Progenitor cell of endocrine pancreas (in vitro differentiated cells): ENCODE data around the gene FBN1. TPM values are rescaled to one million over a fixed set of nuclear protein-coding genes. Genes with fewer than 3 reads are reported as not detected.

ENCODE experiments used
- DNase-seq: peaks from one replicate; pipeline ENCODE4 v3.0.0; 2021; ENCODE audit warnings: low spot score; ENCODE audit not compliant: unreplicated experiment
- H3K27ac Mint-ChIP-seq: 2 replicates; pipeline ENCODE4 v1.8.0; 2021; ENCODE audit warnings: mild to moderate bottlenecking, moderate library complexity, mixed read lengths
- H3K27me3 Mint-ChIP-seq: 2 replicates; pipeline ENCODE4 v1.8.0; 2021; ENCODE audit warnings: mixed read lengths
- H3K36me3 Mint-ChIP-seq: 2 replicates; pipeline ENCODE4 v1.8.0; 2022; ENCODE audit warnings: mixed read lengths; ENCODE audit not compliant: insufficient read depth
- H3K4me1 Mint-ChIP-seq: 2 replicates; pipeline ENCODE4 v1.8.0; 2021; ENCODE audit warnings: low read depth, mixed read lengths
- H3K4me3 Mint-ChIP-seq: 2 replicates; pipeline ENCODE4 v1.8.0; 2021; ENCODE audit warnings: low read depth, mild to moderate bottlenecking, moderate library complexity, mixed read lengths
- H3K9me3 Mint-ChIP-seq: 2 replicates; pipeline ENCODE4 v1.8.0; 2021; ENCODE audit warnings: low read depth, mixed read lengths
- CTCF ChIP-seq: fragments of 200-600 bp; sonication (generic); IDR thresholded peaks from one replicate; pipeline ENCODE4 v1.5.0; 2021; ENCODE audit warnings: antibody characterized with exemption, mild to moderate bottlenecking; ENCODE audit not compliant: unreplicated experiment
- total RNA-seq: library from RNA; stranded (reverse); gene quantifications from 2 replicates; pipeline ENCODE4 v1.2.1, GENCODE V29; 2021

FBN1 gene
- total RNA-seq, 1 donor from 2014 or later, result 3.3 TPM

GRCh38 chr15:48515500-48515899, 130.0 kb downstream of the FBN1 start:
- Mint-ChIP-seq H3K4me3 (no peak overlapping the region), H3K36me3 (no peaks in the 10 kb centered on the region), H3K9me3 (peaks cover 3% of the 10 kb centered on the region), H3K4me1 (peaks cover 2% of the 10 kb centered on the region), H3K27ac (no peak overlapping the region), H3K27me3 (peaks cover 2% of the 10 kb centered on the region)
- no peak for TF ChIP-seq CTCF
- no peak for DNase-seq

- no peak for DNase-seq
- H3K4me3 Mint-ChIP-seq, result no peak overlapping the region
- H3K27me3 Mint-ChIP-seq, result peaks cover under 1% of the 10 kb centered on the region
These were observed 131.2 kb downstream of the FBN1 start for GRCh38 chr15:48514103-48514816.

GRCh38 chr15:48510976-48511375, 134.5 kb downstream of the FBN1 start:
- TF ChIP-seq CTCF, result no peak
- Mint-ChIP-seq H3K27me3 (no peaks in the 10 kb centered on the region), H3K9me3 (peaks cover 3% of the 10 kb centered on the region), H3K36me3 (no peaks in the 10 kb centered on the region), H3K4me3 (no peak overlapping the region), H3K27ac (no peak overlapping the region), H3K4me1 (peaks cover 2% of the 10 kb centered on the region)
- DNase-seq, result no peak

More at GRCh38 chr15:48514103-48514816, 131.2 kb downstream of the FBN1 start:
- no peak overlapping the region for H3K27ac Mint-ChIP-seq
- peaks cover 3% of the 10 kb centered on the region for H3K9me3 Mint-ChIP-seq
- H3K4me1 Mint-ChIP-seq, result peaks cover 2% of the 10 kb centered on the region
- no peak for TF ChIP-seq CTCF
- H3K36me3 Mint-ChIP-seq, result no peaks in the 10 kb centered on the region

GRCh38 chr15:48507416-48508065, 138.0 kb downstream of the FBN1 start:
- TF ChIP-seq CTCF, result peak; percentile 67
- Mint-ChIP-seq H3K36me3 (no peaks in the 10 kb centered on the region), H3K9me3 (peaks cover 1% of the 10 kb centered on the region), H3K27ac (no peak overlapping the region), H3K4me1 (no peaks in the 10 kb centered on the region), H3K4me3 (no peak overlapping the region), H3K27me3 (no peaks in the 10 kb centered on the region)
- no peak for DNase-seq

- H3K4me3 Mint-ChIP-seq, result no peak overlapping the region
- TF ChIP-seq CTCF, result no peak
- no peaks in the 10 kb centered on the region for H3K27me3 Mint-ChIP-seq
- no peak for DNase-seq
- no peaks in the 10 kb centered on the region for H3K9me3 Mint-ChIP-seq
- H3K27ac Mint-ChIP-seq, result no peak overlapping the region
- H3K4me1 Mint-ChIP-seq, result no peaks in the 10 kb centered on the region
- no peaks in the 10 kb centered on the region for H3K36me3 Mint-ChIP-seq
These were observed 140.4 kb downstream of the FBN1 start for GRCh38 chr15:48505067-48505466.
